ENCODE results near the gene BORA.

DNA sequence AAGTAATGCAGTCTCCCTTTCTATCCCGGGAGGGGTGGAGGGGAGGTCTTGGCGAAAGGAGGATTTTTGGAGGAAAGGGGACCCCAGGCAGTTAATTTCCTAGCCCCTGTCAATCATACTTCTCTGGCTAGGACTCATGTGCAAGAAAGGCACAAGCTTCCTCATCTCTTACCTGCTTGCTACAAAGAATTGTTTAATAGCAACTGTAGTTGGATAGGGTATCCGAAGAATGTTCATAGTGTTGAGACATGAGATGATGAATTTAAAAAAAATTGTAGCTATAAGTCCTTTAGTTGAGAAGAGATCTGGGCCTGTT, 525 bp downstream of the BORA start:
- TF ChIP-seq POLR2A (IDR thresholded peaks at IDR 0.05) = no peak
- TF ChIP-seq, protein P1, sequence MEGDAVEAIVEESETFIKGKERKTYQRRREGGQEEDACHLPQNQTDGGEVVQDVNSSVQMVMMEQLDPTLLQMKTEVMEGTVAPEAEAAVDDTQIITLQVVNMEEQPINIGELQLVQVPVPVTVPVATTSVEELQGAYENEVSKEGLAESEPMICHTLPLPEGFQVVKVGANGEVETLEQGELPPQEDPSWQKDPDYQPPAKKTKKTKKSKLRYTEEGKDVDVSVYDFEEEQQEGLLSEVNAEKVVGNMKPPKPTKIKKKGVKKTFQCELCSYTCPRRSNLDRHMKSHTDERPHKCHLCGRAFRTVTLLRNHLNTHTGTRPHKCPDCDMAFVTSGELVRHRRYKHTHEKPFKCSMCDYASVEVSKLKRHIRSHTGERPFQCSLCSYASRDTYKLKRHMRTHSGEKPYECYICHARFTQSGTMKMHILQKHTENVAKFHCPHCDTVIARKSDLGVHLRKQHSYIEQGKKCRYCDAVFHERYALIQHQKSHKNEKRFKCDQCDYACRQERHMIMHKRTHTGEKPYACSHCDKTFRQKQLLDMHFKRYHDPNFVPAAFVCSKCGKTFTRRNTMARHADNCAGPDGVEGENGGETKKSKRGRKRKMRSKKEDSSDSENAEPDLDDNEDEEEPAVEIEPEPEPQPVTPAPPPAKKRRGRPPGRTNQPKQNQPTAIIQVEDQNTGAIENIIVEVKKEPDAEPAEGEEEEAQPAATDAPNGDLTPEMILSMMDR (IDR thresholded peaks at IDR 0.05) = no peak
